HL-60/S4 treated with retinoic acid at 250 ng/mL for 4 days and 3 days (cell line): ENCODE measurements around the gene CTIF.

Experiments used
- in situ Hi-C: fragments of 300-500 bp; cut with MboI; formaldehyde crosslinking; loops from 2 replicates; pipeline ENCODE4 v1.7.0; 2022; ENCODE audit warnings: low sequenced_read_pairs

CTIF gene

GRCh38 chr18:48718251-48718959 lies 179.6 kb downstream of the CTIF start:
- in situ Hi-C loops = no loop called here

GRCh38 chr18:48719388-48719787 lies 180.6 kb downstream of the CTIF start:
- in situ Hi-C loops = no loop called here

GRCh38 chr18:48719974-48720654 lies 181.3 kb downstream of the CTIF start:
- in situ Hi-C loops = no loop called here

- in situ Hi-C loops = no loop called here
Observed at GRCh38 chr18:48720655-48721025, 181.8 kb downstream of the CTIF start.

- in situ Hi-C loops = no loop called here
Observed at GRCh38 chr18:48721312-48721711, 182.5 kb downstream of the CTIF start.

GRCh38 chr18:48723016-48723415 lies 184.2 kb downstream of the CTIF start:
- in situ Hi-C loops = no loop called here

- in situ Hi-C loops = no loop called here
Observed at GRCh38 chr18:48723837-48724236, 185.0 kb downstream of the CTIF start.

GRCh38 chr18:48724442-48724841 lies 185.6 kb downstream of the CTIF start:
- in situ Hi-C loops = no loop called here

GRCh38 chr18:48724939-48725338 lies 186.1 kb downstream of the CTIF start:
- in situ Hi-C loops = no loop called here

GRCh38 chr18:48725562-48725961 lies 186.7 kb downstream of the CTIF start:
- in situ Hi-C loops = no loop called here

- in situ Hi-C loops = no loop called here
Observed at GRCh38 chr18:48727681-48728080, 188.8 kb downstream of the CTIF start.

GRCh38 chr18:48728204-48728833 lies 189.5 kb downstream of the CTIF start:
- in situ Hi-C loops = no loop called here

- in situ Hi-C loops = no loop called here
Observed at GRCh38 chr18:48729404-48729803, 190.6 kb downstream of the CTIF start.

- in situ Hi-C loops = no loop called here
Observed at GRCh38 chr18:48730010-48730409, 191.2 kb downstream of the CTIF start.

GRCh38 chr18:48732767-48733424 lies 194.1 kb downstream of the CTIF start:
- in situ Hi-C loops = no loop called here

GRCh38 chr18:48733643-48734253 lies 194.9 kb downstream of the CTIF start:
- in situ Hi-C loops = no loop called here

GRCh38 chr18:48734460-48734859 lies 195.6 kb downstream of the CTIF start:
- in situ Hi-C loops = no loop called here

GRCh38 chr18:48735080-48735676 lies 196.3 kb downstream of the CTIF start:
- in situ Hi-C loops = no loop called here

- in situ Hi-C loops = no loop called here
Observed at GRCh38 chr18:48735681-48736255, 196.9 kb downstream of the CTIF start.
